HFFc6 (cell line): ENCODE measurements around the gene SPACA7. TPM values are rescaled to one million over a fixed set of nuclear protein-coding genes. Genes with fewer than 3 reads are reported as not detected.

ENCODE experiments used
- DNase-seq: peaks from one replicate; pipeline ENCODE4 v3.0.0-alpha.2; 2018
- H3K27ac Mint-ChIP-seq: 2 replicates; pipeline ENCODE4 v1.8.0; 2020; ENCODE audit warnings: mild to moderate bottlenecking, mixed read lengths
- H3K27me3 Mint-ChIP-seq: 2 replicates; pipeline ENCODE4 v1.8.0; 2021; ENCODE audit warnings: mild to moderate bottlenecking, moderate library complexity, mixed read lengths; ENCODE audit not compliant: insufficient read depth
- H3K36me3 Mint-ChIP-seq: 2 replicates; pipeline ENCODE4 v1.8.0; 2021; ENCODE audit warnings: low read depth, mixed read lengths
- H3K4me1 Mint-ChIP-seq: 2 replicates; pipeline ENCODE4 v1.8.0; 2020; ENCODE audit warnings: low read depth, mixed read lengths
- H3K4me3 Mint-ChIP-seq: 2 replicates; pipeline ENCODE4 v1.8.0; 2020; ENCODE audit warnings: mild to moderate bottlenecking, moderate library complexity, mixed read lengths
- H3K9me3 Mint-ChIP-seq: 2 replicates; pipeline ENCODE4 v1.8.0; 2020; ENCODE audit warnings: mild to moderate bottlenecking, mixed read lengths
- CTCF ChIP-seq: fragments of 200-600 bp; sonication (generic); IDR thresholded peaks from 2 replicates; pipeline ENCODE4 v1.5.0; 2021; ENCODE audit warnings: antibody characterized with exemption, mild to moderate bottlenecking
- total RNA-seq, 6 experiments: library from RNA; stranded (reverse); fragmentation: NEBNext Ultra II Directional; extraction: Animal tissue kit (Norgen Biotek cat#: 25700); gene quantifications; 2 replicates in 1 of 6; 3 replicates in 5 of 6; pipeline ENCODE4 v1.2.3, GENCODE V29; 2021

SPACA7 gene
- total RNA-seq, 6 experiments from 2014 or later, result not detected

- Mint-ChIP-seq H3K36me3 (peaks cover 19% of the 10 kb centered on the region), H3K27me3 (peaks cover 4% of the 10 kb centered on the region; the same call in 1 of the 2 replicates), H3K4me1 (no peaks in the 10 kb centered on the region), H3K9me3 (peaks cover 43% of the 10 kb centered on the region), H3K27ac (no peak overlapping the region), H3K4me3 (no peak overlapping the region)
- no peak for TF ChIP-seq CTCF
- no peak for DNase-seq
These were observed 34.7 kb upstream of the SPACA7 start for GRCh38 chr13:112341446-112341845.

GRCh38 chr13:112341976-112342735, 34.0 kb upstream of the SPACA7 start:
- TF ChIP-seq CTCF, result no peak
- Mint-ChIP-seq H3K36me3 (peaks cover 18% of the 10 kb centered on the region), H3K9me3 (peaks cover 41% of the 10 kb centered on the region), H3K4me3 (no peak overlapping the region), H3K27me3 (peaks cover 6% of the 10 kb centered on the region; the same call in 1 of the 2 replicates), H3K4me1 (no peaks in the 10 kb centered on the region), H3K27ac (no peak overlapping the region)
- DNase-seq, result no peak

- no peaks in the 10 kb centered on the region for H3K4me1 Mint-ChIP-seq
- peaks cover 35% of the 10 kb centered on the region for H3K9me3 Mint-ChIP-seq
- H3K27ac Mint-ChIP-seq, result no peak overlapping the region
- H3K27me3 Mint-ChIP-seq, result peaks cover 6% of the 10 kb centered on the region; the same call in 1 of the 2 replicates
- no peak overlapping the region for H3K4me3 Mint-ChIP-seq
- peaks cover 12% of the 10 kb centered on the region; the same call in 1 of the 2 replicates for H3K36me3 Mint-ChIP-seq
- TF ChIP-seq CTCF, result no peak
- DNase-seq, result no peak
These were observed 33.3 kb upstream of the SPACA7 start for GRCh38 chr13:112342841-112343361.

GRCh38 chr13:112343591-112343990, 32.6 kb upstream of the SPACA7 start:
- TF ChIP-seq CTCF, result no peak
- H3K4me1 Mint-ChIP-seq, result no peaks in the 10 kb centered on the region
- peaks cover 37% of the 10 kb centered on the region for H3K9me3 Mint-ChIP-seq
- H3K27me3 Mint-ChIP-seq, result peaks cover 6% of the 10 kb centered on the region; the same call in 1 of the 2 replicates
- peaks cover 12% of the 10 kb centered on the region; the same call in 1 of the 2 replicates for H3K36me3 Mint-ChIP-seq
- H3K27ac Mint-ChIP-seq, result no peak overlapping the region
- no peak overlapping the region for H3K4me3 Mint-ChIP-seq
- DNase-seq, result no peak

GRCh38 chr13:112345826-112346172, 30.4 kb upstream of the SPACA7 start:
- Mint-ChIP-seq H3K36me3 (peaks cover 7% of the 10 kb centered on the region; the same call in 1 of the 2 replicates), H3K4me3 (no peak overlapping the region), H3K27me3 (peaks cover 6% of the 10 kb centered on the region; the same call in 1 of the 2 replicates), H3K9me3 (peaks cover 38% of the 10 kb centered on the region), H3K27ac (no peak overlapping the region), H3K4me1 (no peaks in the 10 kb centered on the region)
- no peak for TF ChIP-seq CTCF
- DNase-seq, result no peak
